ENCODE results near the gene CDKL1. TPM values are rescaled to one million over a fixed set of nuclear protein-coding genes. Genes with fewer than 3 reads are reported as not detected.

CDKL1 gene
- total RNA-seq, 1 experiment from 2014 or later = 3.6 TPM

DNA sequence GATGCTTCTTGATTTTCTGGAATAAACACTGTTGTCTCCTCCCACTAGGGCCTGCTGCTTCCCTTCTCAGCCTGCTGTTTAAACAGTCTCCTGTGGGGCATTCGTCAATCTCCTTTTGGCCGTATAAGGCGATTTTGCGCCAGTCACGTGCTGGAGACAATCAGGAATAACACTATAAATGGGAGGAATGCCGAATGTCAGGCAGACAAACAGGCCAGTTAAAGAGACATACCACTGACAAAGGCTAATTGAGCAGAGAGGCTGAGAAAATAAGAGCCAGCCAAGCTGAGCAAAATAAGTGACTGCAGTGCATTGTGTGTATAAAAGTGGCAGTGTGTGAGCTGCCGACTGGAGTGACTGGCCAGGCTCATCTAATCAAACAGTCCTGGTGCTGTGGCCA lies 61.3 kb downstream of the CDKL1 start:
- no peaks in the 10 kb centered on the region; the same call in 1 of the 2 replicates for H3K36me3 Mint-ChIP-seq
- no peak for TF ChIP-seq JAZF1 (CRISPR knock-in tag; IDR thresholded peaks at IDR 0.05)
- TF ChIP-seq, protein P1, sequence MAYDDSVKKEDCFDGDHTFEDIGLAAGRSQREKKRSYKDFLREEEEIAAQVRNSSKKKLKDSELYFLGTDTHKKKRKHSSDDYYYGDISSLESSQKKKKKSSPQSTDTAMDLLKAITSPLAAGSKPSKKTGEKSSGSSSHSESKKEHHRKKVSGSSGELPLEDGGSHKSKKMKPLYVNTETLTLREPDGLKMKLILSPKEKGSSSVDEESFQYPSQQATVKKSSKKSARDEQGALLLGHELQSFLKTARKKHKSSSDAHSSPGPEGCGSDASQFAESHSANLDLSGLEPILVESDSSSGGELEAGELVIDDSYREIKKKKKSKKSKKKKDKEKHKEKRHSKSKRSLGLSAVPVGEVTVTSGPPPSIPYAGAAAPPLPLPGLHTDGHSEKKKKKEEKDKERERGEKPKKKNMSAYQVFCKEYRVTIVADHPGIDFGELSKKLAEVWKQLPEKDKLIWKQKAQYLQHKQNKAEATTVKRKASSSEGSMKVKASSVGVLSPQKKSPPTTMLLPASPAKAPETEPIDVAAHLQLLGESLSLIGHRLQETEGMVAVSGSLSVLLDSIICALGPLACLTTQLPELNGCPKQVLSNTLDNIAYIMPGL (CRISPR knock-in tag; IDR thresholded peaks at IDR 0.05) = no peak
- TF ChIP-seq, protein P2, sequence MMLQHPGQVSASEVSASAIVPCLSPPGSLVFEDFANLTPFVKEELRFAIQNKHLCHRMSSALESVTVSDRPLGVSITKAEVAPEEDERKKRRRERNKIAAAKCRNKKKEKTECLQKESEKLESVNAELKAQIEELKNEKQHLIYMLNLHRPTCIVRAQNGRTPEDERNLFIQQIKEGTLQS (CRISPR knock-in tag; conservative IDR thresholded peaks at IDR 0.05) = no peak
- TF ChIP-seq, protein P3, sequence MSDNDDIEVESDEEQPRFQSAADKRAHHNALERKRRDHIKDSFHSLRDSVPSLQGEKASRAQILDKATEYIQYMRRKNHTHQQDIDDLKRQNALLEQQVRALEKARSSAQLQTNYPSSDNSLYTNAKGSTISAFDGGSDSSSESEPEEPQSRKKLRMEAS (CRISPR knock-in tag; IDR thresholded peaks at IDR 0.05) = no peak
- TF ChIP-seq, protein P4, sequence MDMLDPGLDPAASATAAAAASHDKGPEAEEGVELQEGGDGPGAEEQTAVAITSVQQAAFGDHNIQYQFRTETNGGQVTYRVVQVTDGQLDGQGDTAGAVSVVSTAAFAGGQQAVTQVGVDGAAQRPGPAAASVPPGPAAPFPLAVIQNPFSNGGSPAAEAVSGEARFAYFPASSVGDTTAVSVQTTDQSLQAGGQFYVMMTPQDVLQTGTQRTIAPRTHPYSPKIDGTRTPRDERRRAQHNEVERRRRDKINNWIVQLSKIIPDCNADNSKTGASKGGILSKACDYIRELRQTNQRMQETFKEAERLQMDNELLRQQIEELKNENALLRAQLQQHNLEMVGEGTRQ (CRISPR knock-in tag; IDR thresholded peaks at IDR 0.05) = peak; percentile 91
- no peak for TF ChIP-seq ZNF423 (CRISPR knock-in tag; IDR thresholded peaks at IDR 0.05)
- TF ChIP-seq FOXJ3 (CRISPR knock-in tag; IDR thresholded peaks at IDR 0.05; ENCODE audit: borderline replicate concordance) = no peak
- TF ChIP-seq, protein P5, sequence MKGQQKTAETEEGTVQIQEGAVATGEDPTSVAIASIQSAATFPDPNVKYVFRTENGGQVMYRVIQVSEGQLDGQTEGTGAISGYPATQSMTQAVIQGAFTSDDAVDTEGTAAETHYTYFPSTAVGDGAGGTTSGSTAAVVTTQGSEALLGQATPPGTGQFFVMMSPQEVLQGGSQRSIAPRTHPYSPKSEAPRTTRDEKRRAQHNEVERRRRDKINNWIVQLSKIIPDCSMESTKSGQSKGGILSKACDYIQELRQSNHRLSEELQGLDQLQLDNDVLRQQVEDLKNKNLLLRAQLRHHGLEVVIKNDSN (CRISPR knock-in tag; IDR thresholded peaks at IDR 0.05) = peak; percentile 84
- TF ChIP-seq ZNF317 (CRISPR knock-in tag; IDR thresholded peaks at IDR 0.05; ENCODE audit: borderline replicate concordance, low read depth) = no peak
- TF ChIP-seq RORB (CRISPR knock-in tag; IDR thresholded peaks at IDR 0.05) = no peak
- no peak for TF ChIP-seq CREM (CRISPR knock-in tag; IDR thresholded peaks at IDR 0.05)
- TF ChIP-seq, protein P6, sequence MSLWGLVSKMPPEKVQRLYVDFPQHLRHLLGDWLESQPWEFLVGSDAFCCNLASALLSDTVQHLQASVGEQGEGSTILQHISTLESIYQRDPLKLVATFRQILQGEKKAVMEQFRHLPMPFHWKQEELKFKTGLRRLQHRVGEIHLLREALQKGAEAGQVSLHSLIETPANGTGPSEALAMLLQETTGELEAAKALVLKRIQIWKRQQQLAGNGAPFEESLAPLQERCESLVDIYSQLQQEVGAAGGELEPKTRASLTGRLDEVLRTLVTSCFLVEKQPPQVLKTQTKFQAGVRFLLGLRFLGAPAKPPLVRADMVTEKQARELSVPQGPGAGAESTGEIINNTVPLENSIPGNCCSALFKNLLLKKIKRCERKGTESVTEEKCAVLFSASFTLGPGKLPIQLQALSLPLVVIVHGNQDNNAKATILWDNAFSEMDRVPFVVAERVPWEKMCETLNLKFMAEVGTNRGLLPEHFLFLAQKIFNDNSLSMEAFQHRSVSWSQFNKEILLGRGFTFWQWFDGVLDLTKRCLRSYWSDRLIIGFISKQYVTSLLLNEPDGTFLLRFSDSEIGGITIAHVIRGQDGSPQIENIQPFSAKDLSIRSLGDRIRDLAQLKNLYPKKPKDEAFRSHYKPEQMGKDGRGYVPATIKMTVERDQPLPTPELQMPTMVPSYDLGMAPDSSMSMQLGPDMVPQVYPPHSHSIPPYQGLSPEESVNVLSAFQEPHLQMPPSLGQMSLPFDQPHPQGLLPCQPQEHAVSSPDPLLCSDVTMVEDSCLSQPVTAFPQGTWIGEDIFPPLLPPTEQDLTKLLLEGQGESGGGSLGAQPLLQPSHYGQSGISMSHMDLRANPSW (CRISPR knock-in tag; conservative IDR thresholded peaks at IDR 0.05; ENCODE audit: low read depth) = no peak
- ChIA-PET CTCF (interaction anchor here (0.6 to 4.0 kb wide), 7 partner anchors 14 to 574 kb away, joined by 3 to 24 read pairs (median 3); partner anchors contain the start of gene ATL1), POLR2A (interaction anchor here (0.6 to 0.7 kb wide), 3 partner anchors 8 to 417 kb away, joined by 3 read pairs; no protein-coding TSS in a partner anchor)
- H3K27me3 Mint-ChIP-seq (ENCODE audit: low read depth) = no peaks in the 10 kb centered on the region
- no peak overlapping the region for H3K4me3 Mint-ChIP-seq
- no peaks in the 10 kb centered on the region for H3K9me3 Mint-ChIP-seq
- peak; percentile 33 for DNase-seq (ENCODE audit: low spot score)
- ATAC-seq = peak; percentile 89
- H3K4me1 Mint-ChIP-seq = peaks cover 29% of the 10 kb centered on the region
- peak overlapping the region; percentile 91 for H3K27ac Mint-ChIP-seq

DNA sequence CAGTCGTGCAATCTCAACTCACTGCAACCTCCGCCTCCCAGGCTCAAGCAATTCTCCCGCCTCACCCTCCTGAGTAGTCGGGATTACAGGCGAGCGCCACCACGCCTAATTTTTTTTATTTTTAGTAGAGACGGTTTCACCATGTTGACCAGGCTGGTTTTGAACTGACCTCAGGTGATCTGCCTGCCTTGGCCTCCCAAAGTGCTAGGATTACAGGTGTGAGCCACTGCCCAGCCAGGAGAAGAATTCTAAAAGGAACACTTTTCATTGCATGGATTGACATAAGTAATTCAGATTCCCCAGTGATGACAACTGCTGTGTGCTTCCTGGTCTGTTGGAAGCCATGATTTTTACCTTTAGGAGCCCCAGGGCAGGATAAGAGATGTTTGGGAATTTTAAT lies 62.5 kb downstream of the CDKL1 start:
- TF ChIP-seq CREM (CRISPR knock-in tag; IDR thresholded peaks at IDR 0.05) (no peak), SMAD3 (CRISPR knock-in tag; IDR thresholded peaks at IDR 0.05; ENCODE audit: borderline replicate concordance) (no peak), CBFB (CRISPR knock-in tag; IDR thresholded peaks at IDR 0.05; ENCODE audit: low read depth) (no peak)
- TF ChIP-seq, protein P7, sequence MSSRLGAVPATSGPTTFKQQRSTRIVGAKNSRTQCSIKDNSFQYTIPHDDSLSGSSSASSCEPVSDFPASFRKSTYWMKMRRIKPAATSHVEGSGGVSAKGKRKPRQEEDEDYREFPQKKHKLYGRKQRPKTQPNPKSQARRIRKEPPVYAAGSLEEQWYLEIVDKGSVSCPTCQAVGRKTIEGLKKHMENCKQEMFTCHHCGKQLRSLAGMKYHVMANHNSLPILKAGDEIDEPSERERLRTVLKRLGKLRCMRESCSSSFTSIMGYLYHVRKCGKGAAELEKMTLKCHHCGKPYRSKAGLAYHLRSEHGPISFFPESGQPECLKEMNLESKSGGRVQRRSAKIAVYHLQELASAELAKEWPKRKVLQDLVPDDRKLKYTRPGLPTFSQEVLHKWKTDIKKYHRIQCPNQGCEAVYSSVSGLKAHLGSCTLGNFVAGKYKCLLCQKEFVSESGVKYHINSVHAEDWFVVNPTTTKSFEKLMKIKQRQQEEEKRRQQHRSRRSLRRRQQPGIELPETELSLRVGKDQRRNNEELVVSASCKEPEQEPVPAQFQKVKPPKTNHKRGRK (CRISPR knock-in tag; IDR thresholded peaks at IDR 0.05; ENCODE audit: borderline replicate concordance) = no peak
- Mint-ChIP-seq H3K4me1 (peaks cover 29% of the 10 kb centered on the region), H3K36me3 (no peaks in the 10 kb centered on the region; the same call in 1 of the 2 replicates), H3K4me3 (no peak overlapping the region), H3K9me3 (no peaks in the 10 kb centered on the region), H3K27ac (peak overlapping the region; percentile 87; the same call in 1 of the 2 replicates), H3K27me3 (ENCODE audit: low read depth) (no peaks in the 10 kb centered on the region)
- POLR2A ChIA-PET = no interaction called here
- no peak for DNase-seq (ENCODE audit: low spot score)
- CTCF ChIA-PET = interaction anchor here (1.0 to 1.5 kb wide), 3 partner anchors 8 to 88 kb away, joined by 3 to 4 read pairs (median 3); no protein-coding TSS in a partner anchor
- no peak for ATAC-seq

Data from WTC11 (cell line).